Measurements from ENCODE around the gene TFAP2C. TPM values are rescaled to one million over a fixed set of nuclear protein-coding genes. Genes with fewer than 3 reads are reported as not detected.

TFAP2C gene
- total RNA-seq, 1 donor from 2014 or later = 9.8 TPM

- no peaks in the 10 kb centered on the region for H3K9me3 Mint-ChIP-seq
- H3K4me1 Mint-ChIP-seq = peaks cover 43% of the 10 kb centered on the region
- peaks cover 13% of the 10 kb centered on the region for H3K36me3 Mint-ChIP-seq
- peaks cover 87% of the 10 kb centered on the region for H3K27me3 Mint-ChIP-seq (ENCODE audit: low read depth)
- peak overlapping the region; percentile 67 for H3K27ac Mint-ChIP-seq
- peak overlapping the region; percentile 81 for H3K4me3 Mint-ChIP-seq
- TF ChIP-seq CTCF (IDR thresholded peaks at IDR 0.05; ENCODE audit: unreplicated experiment) = no peak
- DNase-seq (ENCODE audit: low spot score in 2 of 2, unreplicated experiment in 2 of 2) = no peak
Measured at GRCh38 chr20:56629464-56630085, 469 bp downstream of the TFAP2C start.

GRCh38 chr20:56630086-56630493 lies 984 bp downstream of the TFAP2C start:
- Mint-ChIP-seq H3K4me1 (peaks cover 48% of the 10 kb centered on the region), H3K9me3 (no peaks in the 10 kb centered on the region), H3K27me3 (ENCODE audit: low read depth) (peaks cover 87% of the 10 kb centered on the region), H3K27ac (peak overlapping the region; percentile 67), H3K36me3 (peaks cover 13% of the 10 kb centered on the region), H3K4me3 (peak overlapping the region; percentile 81)
- peak; percentile 89 for TF ChIP-seq CTCF (IDR thresholded peaks at IDR 0.05; ENCODE audit: unreplicated experiment)
- peak; percentile 77 to 87 for DNase-seq (ENCODE audit: low spot score in 2 of 2, unreplicated experiment in 2 of 2)

- Mint-ChIP-seq H3K9me3 (no peaks in the 10 kb centered on the region), H3K36me3 (peaks cover 13% of the 10 kb centered on the region), H3K4me3 (peak overlapping the region; percentile 81), H3K4me1 (peaks cover 46% of the 10 kb centered on the region), H3K27me3 (ENCODE audit: low read depth) (peaks cover 81% of the 10 kb centered on the region), H3K27ac (no peak overlapping the region)
- DNase-seq (ENCODE audit: low spot score in 2 of 2, unreplicated experiment in 2 of 2) = peak in 1 of 2 experiments; percentile 27
- no peak for TF ChIP-seq CTCF (IDR thresholded peaks at IDR 0.05; ENCODE audit: unreplicated experiment)
Measured at GRCh38 chr20:56630506-56631317, 1.6 kb downstream of the TFAP2C start.

- Mint-ChIP-seq H3K27me3 (ENCODE audit: low read depth) (peaks cover 74% of the 10 kb centered on the region), H3K4me1 (peaks cover 43% of the 10 kb centered on the region), H3K36me3 (peaks cover 13% of the 10 kb centered on the region), H3K27ac (peak overlapping the region; percentile 15), H3K4me3 (peak overlapping the region; percentile 81), H3K9me3 (no peaks in the 10 kb centered on the region)
- no peak for DNase-seq (ENCODE audit: low spot score in 2 of 2, unreplicated experiment in 2 of 2)
- TF ChIP-seq CTCF (IDR thresholded peaks at IDR 0.05; ENCODE audit: unreplicated experiment) = no peak
Measured at GRCh38 chr20:56631318-56631989, 2.3 kb downstream of the TFAP2C start.

GRCh38 chr20:56631990-56632327 lies 2.9 kb downstream of the TFAP2C start:
- no peak for TF ChIP-seq CTCF (IDR thresholded peaks at IDR 0.05; ENCODE audit: unreplicated experiment)
- peaks cover 70% of the 10 kb centered on the region for H3K27me3 Mint-ChIP-seq (ENCODE audit: low read depth)
- DNase-seq (ENCODE audit: low spot score in 2 of 2, unreplicated experiment in 2 of 2) = no peak
- H3K36me3 Mint-ChIP-seq = peaks cover 13% of the 10 kb centered on the region
- peak overlapping the region; percentile 15 for H3K27ac Mint-ChIP-seq
- peak overlapping the region; percentile 81 for H3K4me3 Mint-ChIP-seq
- peaks cover 38% of the 10 kb centered on the region for H3K4me1 Mint-ChIP-seq
- H3K9me3 Mint-ChIP-seq = no peaks in the 10 kb centered on the region
